K562 (cell line): ENCODE data around the gene CPSF4. TPM values are rescaled to one million over a fixed set of nuclear protein-coding genes. Genes with fewer than 3 reads are reported as not detected.
A peak's percentile ranks its signal among the peaks of the same experiment; 100 is the strongest.

Source experiments
- ARID4B ChIP-seq: sonication (generic); formaldehyde crosslinking; IDR thresholded peaks from 2 replicates; pipeline ENCODE4 v1.8.0; 2022; ENCODE audit warnings: mild to moderate bottlenecking, missing genetic modification reagents
- CXXC5 ChIP-seq: fragments of 250-450 bp; sonication (Bioruptor Pico); IDR thresholded peaks from 2 replicates; pipeline ENCODE4 v1.8.0; 2022; ENCODE audit warnings: inconsistent platforms, mild to moderate bottlenecking, moderate library complexity
- DEAF1 ChIP-seq: fragments of 450-650 bp; formaldehyde crosslinking; IDR thresholded peaks from 2 replicates; pipeline ENCODE4 v1.4.0; 2020; ENCODE audit warnings: mild to moderate bottlenecking, moderate library complexity
- ELF1 ChIP-seq: fragments of 200-800 bp; sonication (Bioruptor generic); IDR thresholded peaks from 2 replicates; pipeline ENCODE4 v1.6.1; 2016; ENCODE audit warnings: missing genetic modification characterization, missing compliant biosample characterization
- GABPA ChIP-seq: fragments of 200-800 bp; sonication (Bioruptor generic); conservative IDR thresholded peaks from 2 replicates; pipeline ENCODE4 v1.6.1; 2016; ENCODE audit warnings: low read depth, missing genetic modification characterization, missing compliant biosample characterization
- GATAD2B ChIP-seq: fragments of 450-650 bp; IDR thresholded peaks from 2 replicates; pipeline ENCODE4 v1.6.1; 2017; ENCODE audit warnings: mild to moderate bottlenecking, borderline replicate concordance
- HCFC1 ChIP-seq: IDR thresholded peaks from 2 replicates; pipeline ENCODE4 v1.6.1; 2012; ENCODE audit warnings: low read depth, low read length, improper control_type of control experiment
- KLF10 ChIP-seq: fragments of 250-450 bp; sonication (Bioruptor Pico); IDR thresholded peaks from 2 replicates; pipeline ENCODE4 v1.6.1; 2021; ENCODE audit warnings: matching md5 sums
- LCOR ChIP-seq: sonication (generic); formaldehyde crosslinking; IDR thresholded peaks from 2 replicates; pipeline ENCODE4 v1.8.0; 2022; ENCODE audit warnings: mild to moderate bottlenecking, missing genetic modification reagents
- MAX ChIP-seq: sonication (generic); formaldehyde crosslinking; IDR thresholded peaks from 2 replicates; pipeline ENCODE4 v1.9.0; 2022; ENCODE audit warnings: mild to moderate bottlenecking, missing genetic modification reagents
- PRPF4 ChIP-seq: fragments of 200-400 bp; formaldehyde crosslinking; IDR thresholded peaks from one replicate; pipeline ENCODE4 v1.6.1; 2017; ENCODE audit warnings: low read length, low read depth, mild to moderate bottlenecking; ENCODE audit not compliant: insufficient read depth, poor library complexity, severe bottlenecking
- PTRF ChIP-seq: fragments of 450-650 bp; IDR thresholded peaks from 2 replicates; pipeline ENCODE4 v1.6.1; 2016; ENCODE audit warnings: mild to moderate bottlenecking, missing genetic modification characterization, missing compliant biosample characterization
- RAD21 ChIP-seq, 2 experiments: fragments of 250-450 bp in 1 of 2; fragments of 450-650 bp in 1 of 2; sonication (Bioruptor Pico) in 1 of 2; formaldehyde crosslinking in 1 of 2; IDR thresholded peaks in 1 of 2; conservative IDR thresholded peaks in 1 of 2; 2 replicates each; pipeline versions ENCODE4 v1.4.0 to v1.8.0; 2020 to 2022; ENCODE audit warnings: mild to moderate bottlenecking in 2 of 2, moderate library complexity in 1 of 2
- RHOXF2B ChIP-seq: fragments of 250-450 bp; sonication (Bioruptor Pico); conservative IDR thresholded peaks from 2 replicates; pipeline ENCODE4 v1.5.1; 2021
- TAF7 ChIP-seq: fragments of 450-650 bp; IDR thresholded peaks from 2 replicates; pipeline ENCODE4 v1.6.1; 2016; ENCODE audit warnings: missing genetic modification characterization, missing compliant biosample characterization
- TFAP4 ChIP-seq: sonication (generic); formaldehyde crosslinking; IDR thresholded peaks from 2 replicates; pipeline ENCODE4 v1.8.0; 2022; ENCODE audit warnings: missing genetic modification reagents, mild to moderate bottlenecking, moderate library complexity, borderline replicate concordance
- ZBTB26 ChIP-seq: fragments of 450-650 bp; formaldehyde crosslinking; IDR thresholded peaks from 2 replicates; pipeline ENCODE4 v1.4.0; 2022; ENCODE audit warnings: missing genetic modification characterization
- polyA plus RNA-seq, 8 experiments: library from polyadenylated mRNA; depleted of rRNA in 4 of 8; stranded (reverse) in 5 of 8; unstranded in 3 of 8; fragments of >200 nt; fragmentation: Nextera tagmentation in 2 of 8; fragmentation: Illumina TruSeq in 1 of 8; extraction: Ambion mirVana in 2 of 8; extraction: Trizol in 1 of 8; gene quantifications; 2 replicates each; pipeline versions ENCODE4 v1.2.1 to v1.2.3, GENCODE V29; 2011 to 2014; ENCODE audit warnings: inconsistent platforms in 1 of 8, missing spikeins in 1 of 8
- total RNA-seq, 7 experiments: library from RNA; depleted of rRNA in 6 of 7; stranded (reverse); fragments of >200 nt in 6 of 7; fragmentation: Illumina TruSeq in 2 of 7; extraction: Trizol in 2 of 7; gene quantifications; 2 replicates each; pipeline versions ENCODE4 v1.2.1 to v1.2.3, GENCODE V29; 2011 to 2021; ENCODE audit warnings: low replicate concordance in 1 of 7

Gene CPSF4
- total and polyA plus RNA-seq, 9 of the 15 experiments (the other 6 are each of a cell fraction or from before 2014, with no cell fraction given) = 16.9 to 118 (median 71.7) TPM

- peak; percentile 69 for TF ChIP-seq DEAF1 (CRISPR knock-in tag)
- peak; percentile 67 for TF ChIP-seq HCFC1
- peak; percentile 65; the same call in 1 of the 2 replicates for TF ChIP-seq LCOR (CRISPR knock-in tag)
- peak; percentile 95 for TF ChIP-seq ELF1 (tag)
- peak; percentile 94 for TF ChIP-seq CXXC5 (CRISPR knock-in tag)
- TF ChIP-seq TAF7 (tag) = peak; percentile 84; the same call in 1 of the 2 replicates
- TF ChIP-seq GATAD2B = no peak; the same call in 1 of the 2 replicates
- TF ChIP-seq PTRF = no peak
- TF ChIP-seq ZBTB26 = peak; percentile 55; the same call in 1 of the 2 replicates
- peak; percentile 89 for TF ChIP-seq TFAP4 (CRISPR knock-in tag)
- peak; percentile 88 for TF ChIP-seq ARID4B (CRISPR knock-in tag)
- peak; percentile 81 for TF ChIP-seq MAX
- TF ChIP-seq GABPA (tag) = peak; percentile 100
- TF ChIP-seq PRPF4 = peak; percentile 61
- TF ChIP-seq RHOXF2B = peak; percentile 68; the same call in 1 of the 2 replicates
- peak; percentile 31 to 42 for TF ChIP-seq RAD21 (CRISPR knock-in tag; conservative IDR thresholded peaks at IDR 0.05 in 1 of 2, IDR thresholded peaks at IDR 0.05 in 1 of 2)
- TF ChIP-seq KLF10 (CRISPR knock-in tag) = no peak
These were observed 30.2 kb upstream of the CPSF4 start, which contains the start of the genes BUD31 and PDAP1 (continued) for GRCh38 chr7:99408379-99409191.
